Measurements from ENCODE around the gene TPM4. TPM values are rescaled to one million over a fixed set of nuclear protein-coding genes. Genes with fewer than 3 reads are reported as not detected.

Gene TPM4
- 380 to 506 TPM (median 445 TPM) in 5 replicates for total RNA-seq (2022; extraction: Qiagen RNA extraction)

DNA sequence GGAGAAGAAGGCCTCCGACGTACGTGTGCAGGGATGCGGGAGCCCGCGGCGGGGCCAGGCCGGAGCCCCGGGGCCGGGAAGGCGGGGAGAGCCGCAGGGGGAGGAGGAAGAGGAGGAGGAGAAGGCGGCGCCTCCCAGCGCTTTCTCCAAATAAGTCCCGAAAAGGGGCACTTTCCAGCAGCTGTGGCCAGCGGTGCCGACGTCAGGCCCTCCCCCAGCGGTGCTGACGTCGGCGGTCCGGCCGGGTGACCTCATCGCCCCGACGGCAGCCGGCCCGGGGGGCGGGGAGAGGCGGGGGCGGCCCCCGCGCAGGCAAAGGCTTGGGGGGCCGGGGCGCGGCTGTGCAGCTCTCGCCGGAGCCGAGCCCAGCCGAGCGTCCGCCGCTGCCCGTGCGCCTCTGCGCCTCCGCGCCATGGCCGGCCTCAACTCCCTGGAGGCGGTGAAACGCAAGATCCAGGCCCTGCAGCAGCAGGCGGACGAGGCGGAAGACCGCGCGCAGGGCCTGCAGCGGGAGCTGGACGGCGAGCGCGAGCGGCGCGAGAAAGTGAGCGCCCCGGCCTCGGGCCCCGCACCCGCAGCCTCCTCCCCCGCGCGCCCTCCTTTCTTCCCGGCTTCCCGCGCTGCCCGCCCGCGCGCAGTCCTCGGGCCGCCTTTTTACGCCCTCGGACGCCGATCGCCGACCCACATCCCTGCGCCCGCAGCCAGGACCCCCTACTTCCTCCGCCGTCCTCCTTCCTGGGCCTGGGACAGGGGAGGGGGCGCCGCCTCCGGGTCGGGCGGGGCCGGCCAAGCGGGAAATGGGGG lies at the start of gene TPM4:
Gene TPM4 (plus strand): TSS at position 342 of the 804 bp plus-strand sequence. CDS start 71 bp downstream, at position 413.

DNA sequence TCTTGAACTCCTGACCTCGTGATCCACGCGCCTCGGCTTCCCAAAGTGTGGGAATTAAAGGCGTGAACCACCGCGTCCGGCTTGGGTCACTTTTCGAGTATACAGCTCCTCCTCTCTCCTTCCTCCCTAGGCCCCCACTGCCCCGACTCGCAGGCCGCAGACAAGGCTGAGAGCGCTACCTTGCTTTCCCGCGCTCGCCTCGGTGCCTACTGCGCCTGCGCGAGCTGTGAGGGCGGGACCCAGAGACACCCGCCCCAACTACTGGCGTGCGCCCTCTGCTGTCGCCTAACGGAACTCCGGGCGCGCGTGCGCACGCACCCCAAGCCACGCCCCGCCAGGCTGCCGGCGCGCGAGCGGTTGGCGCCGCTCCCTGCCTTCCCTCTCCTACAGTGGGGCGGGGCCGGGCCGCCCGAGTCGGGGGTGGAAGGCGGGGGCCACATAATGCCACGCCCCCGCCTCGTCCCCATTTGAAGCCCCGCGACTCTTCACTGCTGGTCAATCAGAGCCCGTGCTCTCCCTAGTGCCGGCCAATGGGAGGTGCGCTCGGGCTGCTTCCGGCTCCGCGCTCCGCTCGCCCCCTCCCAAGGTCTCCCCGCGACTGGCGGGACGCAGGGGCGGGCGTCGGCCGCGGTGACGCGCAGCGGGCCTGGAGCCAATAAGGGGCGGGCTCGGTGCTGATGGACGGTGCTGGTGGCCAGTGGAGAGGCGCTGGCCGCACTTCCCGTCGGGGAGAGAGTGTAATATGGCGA lies 35.0 kb downstream of the TPM4 start, which contains the start of gene RAB8A:
Gene RAB8A (plus strand): TSS at position 730 of the 749 bp plus-strand sequence. CDS start 13 bp downstream, at position 743.

DNA sequence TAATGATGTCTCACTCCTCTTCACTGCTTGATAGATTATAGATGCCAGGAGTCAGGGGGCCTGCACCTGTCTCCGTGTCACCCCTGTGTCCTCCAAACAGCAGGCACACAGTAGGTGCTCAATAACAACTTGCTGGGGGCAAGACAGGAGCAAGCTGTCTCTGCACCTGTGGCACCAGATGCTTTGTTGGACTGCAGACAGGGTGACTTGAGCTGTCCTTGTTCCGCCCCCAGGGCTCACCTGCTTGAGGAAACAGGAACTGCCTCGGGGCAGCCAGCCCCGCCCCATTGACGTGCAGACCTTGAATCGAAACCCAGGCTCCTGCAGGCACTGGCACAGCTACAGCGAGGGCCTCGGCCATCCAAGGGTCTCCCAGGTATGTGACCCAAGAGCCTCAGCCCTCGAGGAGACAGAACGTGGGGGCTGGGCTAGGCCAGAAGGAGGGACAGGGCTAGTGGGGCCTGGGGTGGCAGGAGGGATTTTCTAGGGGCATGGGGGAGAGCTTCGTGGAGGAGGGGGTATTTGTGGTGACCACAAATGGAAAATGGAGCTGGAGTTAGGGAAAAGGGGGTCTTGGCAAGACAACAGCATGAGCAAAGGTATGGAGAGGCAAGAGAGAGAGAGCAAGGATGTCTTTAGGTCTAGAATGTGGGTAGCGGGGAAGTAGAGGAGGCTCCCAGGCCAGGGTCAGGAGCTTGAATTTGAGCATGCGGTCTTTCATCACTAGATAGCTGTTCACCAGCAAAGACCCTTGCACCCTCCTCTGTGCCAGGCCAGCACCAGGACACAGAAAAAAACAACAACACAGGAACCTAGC lies 67.3 kb downstream of the TPM4 start, which contains the start of gene HSH2D:
Gene HSH2D (plus strand): TSS at position 287 of the 817 bp plus-strand sequence. CDS start 5,066 bp downstream, outside the sequence.

Other genes with a start within 250 kb of the TPM4 start
- gene CYP4F2, start 178.4 kb upstream of the TPM4 start, total RNA-seq (2022; extraction: Qiagen RNA extraction), result 0.05 to 0.24 TPM (median 0.11 TPM) in 5 replicates
- gene CYP4F11, start 142.0 kb upstream of the TPM4 start, total RNA-seq (2022; extraction: Qiagen RNA extraction), result 4.6 to 6.7 TPM (median 5.5 TPM) in 5 replicates
- not detected in 5 replicates for gene OR10H4, start 127.5 kb upstream of the TPM4 start, total RNA-seq (2022; extraction: Qiagen RNA extraction)
- gene RAB8A, start 35.4 kb downstream of the TPM4 start, total RNA-seq (2022; extraction: Qiagen RNA extraction), result 47.7 to 103 TPM (median 50.2 TPM) in 5 replicates
- 0.06 to 0.09 TPM (median 0.08 TPM) in 4 of 5 replicates, not detected in the other for gene HSH2D, start 67.2 kb downstream of the TPM4 start, total RNA-seq (2022; extraction: Qiagen RNA extraction)
- not detected in 5 replicates for gene CIB3, start 97.0 kb downstream of the TPM4 start, total RNA-seq (2022; extraction: Qiagen RNA extraction)
- 93.0 to 96.1 TPM (median 93.9 TPM) in 5 replicates for gene FAM32A, start 108.9 kb downstream of the TPM4 start, total RNA-seq (2022; extraction: Qiagen RNA extraction)
- 62.4 to 71.5 TPM (median 70.9 TPM) in 5 replicates for gene AP1M1, start 121.4 kb downstream of the TPM4 start, total RNA-seq (2022; extraction: Qiagen RNA extraction)
- 13.1 to 34.2 TPM (median 27.7 TPM) in 5 replicates for gene KLF2, start 248.3 kb downstream of the TPM4 start, total RNA-seq (2022; extraction: Qiagen RNA extraction)

All from A549 treated with AZD2906 at 1 μM for 4 hours (cell line).